ENCODE data around the gene PBX1.
"Not testable (repeated sequence)": the region's sequence is repeated elsewhere in the genome, so short reads cannot be mapped to it uniquely, and the experiment has no call there.

Gene PBX1

DNA sequence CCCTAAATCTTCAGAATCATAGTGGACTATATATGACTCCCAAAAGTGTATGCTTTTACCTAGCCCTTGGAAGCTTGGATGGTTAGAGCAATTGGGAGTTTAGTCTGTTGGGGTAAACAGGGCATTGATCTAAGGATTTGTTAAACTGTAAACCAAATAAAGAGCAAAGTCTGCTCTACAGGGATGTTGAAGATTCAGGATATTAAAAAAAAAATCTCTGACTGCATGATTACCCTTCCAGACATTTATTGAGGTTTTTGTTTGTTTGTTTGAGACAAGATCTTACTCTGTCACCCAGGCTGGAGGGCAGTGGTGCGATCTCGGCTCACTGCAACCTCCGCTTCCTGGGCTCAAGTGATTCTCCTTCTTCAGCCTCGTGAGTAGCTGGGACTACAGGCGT is 31.6 kb downstream of the PBX1 start:
- DNase-seq: no peak

- DNase-seq: no peak
These were observed 32.9 kb downstream of the PBX1 start for GRCh38 chr1:164591858-164592257.

DNA sequence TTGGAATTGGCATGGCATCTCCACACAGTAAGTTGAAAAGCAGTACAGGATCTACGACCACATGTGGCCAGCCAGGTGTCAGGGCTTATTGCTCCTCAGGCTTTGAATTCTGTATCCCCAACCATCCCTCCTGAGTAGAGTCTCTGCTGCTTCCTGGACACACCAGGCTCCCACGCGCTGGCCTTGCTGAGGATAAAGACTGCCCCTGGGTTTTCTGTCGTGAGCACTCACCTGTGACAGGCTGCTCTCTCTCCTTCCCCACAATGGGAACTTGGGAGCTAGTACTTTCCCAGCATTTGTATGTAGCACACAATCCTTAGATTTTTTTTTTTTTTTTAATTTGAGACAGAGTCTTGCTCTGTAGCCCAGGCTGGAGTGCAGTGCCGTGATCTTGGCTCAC is 33.6 kb downstream of the PBX1 start:
- no peak for DNase-seq

DNA sequence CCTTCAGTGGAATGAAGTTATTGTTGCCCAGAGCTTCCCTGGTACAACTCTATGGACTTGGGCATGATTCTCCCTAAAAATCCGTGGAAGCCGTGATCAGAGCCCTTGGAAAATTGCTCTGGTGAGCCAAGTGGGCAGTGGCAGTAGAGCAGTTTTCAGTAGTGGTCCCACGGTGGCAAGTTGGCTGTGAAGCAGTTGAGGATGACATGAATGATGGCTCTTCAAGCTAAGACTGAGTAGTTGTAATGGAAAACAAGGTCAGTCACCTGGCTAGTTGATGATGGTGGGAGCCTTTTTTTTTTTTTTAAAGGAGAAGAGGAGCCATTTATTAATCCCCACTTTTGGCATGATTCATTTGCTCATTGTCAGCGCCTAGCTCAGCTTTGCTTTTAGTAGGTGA is 36.2 kb downstream of the PBX1 start:
- no peak for DNase-seq

GRCh38 chr1:164596172-164596571 is 37.2 kb downstream of the PBX1 start:
- DNase-seq: no peak

GRCh38 chr1:164598719-164599118 is 39.7 kb downstream of the PBX1 start:
- DNase-seq: no peak

- DNase-seq: no peak
These were observed 40.3 kb downstream of the PBX1 start for GRCh38 chr1:164599272-164599671.

DNA sequence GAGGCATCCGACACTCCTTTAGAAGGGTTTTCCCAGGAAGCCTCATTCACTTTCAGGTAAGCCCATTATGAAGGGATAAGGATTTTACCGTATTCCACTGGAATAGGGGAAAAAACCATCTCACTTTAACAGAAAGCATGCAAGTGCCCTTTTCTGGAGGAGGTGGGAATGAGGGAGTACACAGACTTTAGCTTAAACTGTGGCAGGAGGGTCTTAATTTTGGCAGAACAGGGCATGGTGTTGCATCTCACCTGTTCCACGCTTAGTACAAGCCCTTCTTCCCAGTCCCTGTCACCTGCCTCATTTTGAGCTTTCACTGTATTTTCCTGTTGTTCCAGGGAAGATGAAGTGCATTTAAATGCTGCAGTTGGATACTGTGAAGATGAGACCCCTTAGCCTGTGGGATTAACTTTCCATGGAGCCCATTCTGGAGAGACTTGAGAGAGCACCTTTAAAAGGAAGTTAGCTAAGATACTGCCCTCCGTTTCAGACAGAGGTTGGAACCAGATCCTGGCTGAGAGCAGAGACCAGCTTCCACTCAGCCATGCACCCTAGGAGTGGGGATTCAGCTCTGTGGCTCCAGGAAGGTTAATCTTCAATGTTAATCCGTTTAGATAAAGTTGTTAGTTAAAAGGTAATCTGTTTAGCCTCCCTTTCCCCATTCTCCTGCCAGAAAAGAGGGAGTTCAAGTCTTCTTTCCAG is 42.6 kb downstream of the PBX1 start:
- no peak for DNase-seq

DNA sequence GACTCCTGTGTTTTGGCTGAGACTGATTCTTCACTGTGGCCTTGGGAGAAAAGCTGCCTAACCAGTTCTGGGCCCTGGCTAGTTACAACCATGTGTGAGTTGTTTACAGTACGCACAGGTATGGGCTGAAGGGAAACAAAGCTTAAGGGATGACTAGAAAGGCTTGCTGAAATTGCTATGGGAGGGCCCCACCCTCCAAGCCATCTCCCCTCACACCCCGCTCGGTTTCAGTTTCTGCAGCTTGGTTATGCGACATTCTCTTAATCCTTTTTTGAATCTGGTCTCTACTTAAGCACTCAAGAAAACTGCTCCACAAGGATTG is 43.1 kb downstream of the PBX1 start:
- no peak for DNase-seq

DNA sequence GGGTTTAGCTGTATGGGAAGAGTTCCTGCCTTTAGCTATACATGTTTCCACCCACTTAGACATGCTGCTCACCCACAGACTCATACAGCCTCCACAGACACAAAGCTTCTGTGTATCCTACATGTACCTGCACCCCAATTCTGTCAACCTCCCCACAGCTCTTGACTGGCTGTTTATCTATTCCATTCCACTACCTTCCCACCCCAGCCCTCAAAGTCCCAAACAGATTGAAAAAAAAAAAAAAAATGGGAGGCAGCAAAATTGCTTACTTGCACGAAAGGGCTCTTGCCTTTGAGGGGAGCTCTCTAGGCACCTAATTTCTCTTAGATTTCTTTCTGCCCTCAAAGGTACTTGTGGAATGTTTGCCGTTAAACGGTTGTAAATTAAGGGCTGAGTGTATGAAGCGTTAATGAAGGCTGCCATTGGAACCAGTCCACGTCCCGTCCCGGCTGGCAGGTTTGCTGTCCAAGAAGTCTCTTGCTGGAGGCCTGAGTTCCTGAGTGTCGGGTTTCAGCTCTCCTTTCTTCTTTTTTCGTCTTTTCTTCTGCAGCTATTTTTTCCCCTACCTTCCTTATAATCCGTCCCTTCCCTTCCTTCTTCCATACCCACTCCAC is 43.6 kb downstream of the PBX1 start:
- no peak for DNase-seq

DNA sequence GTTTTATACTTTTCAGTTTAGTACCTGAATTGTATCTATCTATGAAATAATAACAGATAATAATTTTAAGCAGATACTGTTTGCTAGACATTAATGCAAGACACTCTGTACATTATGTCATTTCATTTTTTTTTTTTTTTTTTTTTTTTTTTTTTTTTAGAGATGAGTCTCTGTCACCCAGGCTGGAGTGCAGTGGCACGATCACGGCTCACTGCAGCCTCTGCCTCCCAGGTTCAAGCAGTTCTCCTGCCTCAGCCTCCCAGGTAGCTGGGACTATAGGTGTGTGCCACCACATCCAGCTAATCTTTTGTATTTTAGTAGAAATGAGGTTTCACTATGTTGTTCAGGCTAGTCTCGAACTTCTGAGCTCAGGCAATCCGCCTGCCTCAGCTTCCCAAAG is 44.8 kb downstream of the PBX1 start:
- DNase-seq: not testable (repeated sequence)

DNA sequence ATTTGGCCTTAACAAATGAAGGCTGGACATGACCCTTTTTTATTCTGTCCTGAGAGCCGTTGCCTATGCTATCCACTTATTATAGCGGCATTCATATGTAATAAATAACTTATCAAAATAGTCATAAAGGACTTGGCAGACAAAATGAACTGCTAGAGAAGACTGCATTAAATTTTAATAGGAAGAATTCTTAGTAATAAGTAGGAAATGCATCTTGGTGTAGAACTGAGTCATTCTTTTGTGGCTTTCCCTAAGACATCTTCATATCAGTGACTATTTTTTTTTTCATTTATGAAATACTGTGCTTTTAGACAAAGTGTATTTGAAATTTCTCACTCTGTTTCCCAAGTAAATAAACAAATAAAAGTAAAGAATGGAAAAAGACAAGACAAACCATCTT is 45.6 kb downstream of the PBX1 start:
- DNase-seq: no peak

- no peak for DNase-seq
These were observed 46.5 kb downstream of the PBX1 start for GRCh38 chr1:164605254-164606091.

DNA sequence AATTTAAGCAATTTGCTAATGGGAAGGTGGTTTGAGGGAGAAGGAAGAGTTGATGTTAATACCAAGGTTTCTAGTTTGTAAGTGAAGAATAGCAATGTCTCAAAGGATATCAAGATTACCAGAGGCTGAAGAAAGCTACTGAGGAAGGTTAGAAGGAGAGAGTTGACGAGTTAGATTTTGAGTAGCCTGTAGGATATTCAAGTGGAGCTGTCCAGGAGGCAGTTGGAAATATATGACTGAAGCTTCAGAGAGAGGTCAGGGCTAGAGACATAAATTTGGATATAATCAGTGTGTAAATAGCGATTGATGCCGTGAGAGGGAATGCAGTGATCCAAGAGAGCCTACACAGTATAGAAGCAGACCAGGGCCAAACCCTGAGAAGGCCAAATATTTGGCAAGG is 48.4 kb downstream of the PBX1 start:
- DNase-seq: no peak

- DNase-seq: no peak
These were observed 49.7 kb downstream of the PBX1 start for GRCh38 chr1:164608651-164609057.

DNA sequence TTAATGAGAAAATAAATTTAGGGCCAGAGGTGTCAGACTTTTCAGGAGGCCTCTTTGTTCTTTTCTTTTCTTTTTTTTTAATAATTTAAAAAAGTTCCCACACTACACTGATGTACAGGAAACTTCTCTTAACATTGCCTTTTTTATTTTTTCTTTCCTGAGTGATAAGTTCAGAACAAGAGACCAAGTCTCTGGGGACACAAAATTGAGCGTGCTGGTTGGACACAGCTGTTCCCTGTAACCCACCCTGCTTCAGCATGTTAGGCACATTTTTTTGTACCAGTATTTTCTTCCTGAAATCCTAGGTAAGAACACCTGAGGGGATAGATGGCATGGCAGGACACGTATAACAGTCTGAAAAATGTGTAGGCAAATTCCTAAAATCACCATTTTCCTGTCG is 50.1 kb downstream of the PBX1 start:
- no peak for DNase-seq

- no peak for DNase-seq
These were observed 51.7 kb downstream of the PBX1 start for GRCh38 chr1:164610538-164611222.

GRCh38 chr1:164611754-164612642 is 53.0 kb downstream of the PBX1 start:
- DNase-seq: no peak

DNA sequence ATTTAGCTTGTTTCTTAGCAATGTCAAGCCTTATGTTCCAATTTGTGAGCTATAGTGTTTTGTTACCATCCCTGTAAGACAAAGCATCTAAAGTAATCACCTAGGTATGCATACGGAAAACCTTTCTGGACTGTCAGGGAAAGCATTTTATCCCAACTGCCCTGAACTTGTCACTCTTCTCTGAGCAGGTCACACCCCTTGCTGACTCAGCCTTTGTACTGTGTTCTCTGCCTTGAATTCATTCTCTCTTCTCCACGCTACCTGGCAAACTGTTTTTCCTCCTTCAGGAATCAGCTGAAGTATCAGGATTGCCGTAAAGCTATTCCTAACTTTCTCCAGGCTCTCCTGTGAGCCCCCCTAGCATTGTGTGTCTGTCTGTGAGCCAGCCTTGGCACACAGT is 54.2 kb downstream of the PBX1 start:
- no peak for DNase-seq

DNA sequence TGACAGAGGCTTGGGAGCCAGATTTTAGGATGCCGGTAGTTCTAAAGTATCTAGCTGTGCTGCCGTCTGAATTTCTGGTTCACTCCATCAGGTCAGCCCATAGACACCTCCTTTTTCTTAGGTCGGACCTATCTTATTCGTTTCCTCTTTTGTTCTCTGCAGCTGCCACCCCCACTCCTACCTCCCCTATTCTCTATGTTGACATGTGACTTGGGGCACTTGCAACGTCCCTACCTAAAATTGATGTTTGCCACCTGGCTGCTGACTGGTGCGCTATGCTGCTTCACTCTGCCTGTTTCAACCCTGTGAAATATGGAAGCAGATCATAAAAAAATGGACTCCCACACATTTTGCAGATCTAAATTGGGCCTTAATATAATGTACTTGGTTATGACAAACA is 55.3 kb downstream of the PBX1 start:
- no peak for DNase-seq

GRCh38 chr1:164617377-164618201 is 58.6 kb downstream of the PBX1 start:
- DNase-seq: no peak

- no peak for DNase-seq
These were observed 59.2 kb downstream of the PBX1 start for GRCh38 chr1:164618202-164618564.

All from T-helper 2 cell (primary cell).